ENCODE measurements around the gene DGCR8.
"Not testable (repeated sequence)": the region's sequence is repeated elsewhere in the genome, so short reads cannot be mapped to it uniquely, and the experiment has no call there.

The DGCR8 gene

GRCh38 chr22:20156611-20157429 lies 76.8 kb downstream of the DGCR8 start:
- peak; percentile 76 for DNase-seq

GRCh38 chr22:20157430-20158183 lies 77.6 kb downstream of the DGCR8 start:
- DNase-seq = no peak

- no peak for DNase-seq
Measured at GRCh38 chr22:20158391-20159036, 78.5 kb downstream of the DGCR8 start.

GRCh38 chr22:20159076-20159475 lies 79.0 kb downstream of the DGCR8 start:
- no peak for DNase-seq

- not testable (repeated sequence) for DNase-seq
Measured at GRCh38 chr22:20159531-20159930, 79.5 kb downstream of the DGCR8 start.

GRCh38 chr22:20160041-20160440 lies 80.0 kb downstream of the DGCR8 start:
- DNase-seq = no peak
